NCI-H2081 (cell line): ENCODE results near the gene MYO18A.

Experiments
- DNase-seq, 2 experiments: peaks; one replicate each; lab custom pipeline; 2025; lab: John Stamatoyannopoulos, UW

The MYO18A gene

DNA sequence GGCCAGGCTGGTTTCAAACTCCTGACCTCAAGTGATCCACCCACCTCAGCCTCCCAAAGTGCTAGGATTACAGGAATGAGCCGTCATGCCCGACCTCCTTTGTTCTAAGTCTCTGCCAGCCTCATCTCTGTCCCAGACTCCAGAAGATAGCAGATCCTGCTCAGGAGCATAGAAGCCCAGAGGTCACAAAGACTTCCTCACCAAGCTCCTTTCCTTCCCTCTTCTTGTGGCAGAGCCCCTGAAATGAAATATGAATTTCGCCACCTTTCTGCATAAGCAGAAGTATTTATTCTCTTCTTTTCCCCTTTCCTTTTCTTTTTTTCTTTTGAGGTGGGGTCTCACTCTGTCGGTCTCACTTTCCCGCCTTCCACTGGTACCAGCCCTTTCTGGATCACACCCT lies 148.7 kb downstream of the MYO18A start:
- no peak for DNase-seq

DNA sequence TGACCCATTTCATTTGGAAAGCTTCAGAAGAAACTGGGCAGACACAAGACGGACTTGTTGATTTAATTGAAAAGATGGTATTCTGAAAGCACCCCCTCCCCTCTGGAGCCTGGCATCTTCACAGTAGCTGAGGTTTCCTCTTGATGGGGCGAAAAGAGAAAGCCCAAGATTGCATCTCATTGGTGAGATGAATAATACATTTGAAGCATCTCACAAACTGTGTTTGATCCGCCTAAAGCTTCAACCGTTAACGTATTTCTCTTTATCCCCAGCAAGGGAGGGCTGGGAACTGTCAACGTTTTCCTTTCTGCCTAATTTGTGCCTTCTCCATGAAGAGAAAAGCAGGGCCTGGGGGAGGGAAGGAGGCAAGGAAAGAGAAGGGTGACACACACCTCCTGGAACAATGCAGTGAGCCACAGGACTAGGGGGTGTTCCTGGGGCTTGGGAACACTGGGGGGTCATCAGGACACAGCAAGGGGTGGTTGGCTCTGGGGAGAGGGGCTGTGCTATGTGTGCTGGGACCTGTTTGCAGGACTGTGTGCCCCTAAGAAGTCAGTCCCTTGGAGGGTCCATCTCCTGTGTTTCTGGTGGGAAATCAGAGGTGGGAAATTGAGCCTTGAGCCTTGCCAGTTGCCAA lies 155.8 kb downstream of the MYO18A start:
- no peak for DNase-seq

DNA sequence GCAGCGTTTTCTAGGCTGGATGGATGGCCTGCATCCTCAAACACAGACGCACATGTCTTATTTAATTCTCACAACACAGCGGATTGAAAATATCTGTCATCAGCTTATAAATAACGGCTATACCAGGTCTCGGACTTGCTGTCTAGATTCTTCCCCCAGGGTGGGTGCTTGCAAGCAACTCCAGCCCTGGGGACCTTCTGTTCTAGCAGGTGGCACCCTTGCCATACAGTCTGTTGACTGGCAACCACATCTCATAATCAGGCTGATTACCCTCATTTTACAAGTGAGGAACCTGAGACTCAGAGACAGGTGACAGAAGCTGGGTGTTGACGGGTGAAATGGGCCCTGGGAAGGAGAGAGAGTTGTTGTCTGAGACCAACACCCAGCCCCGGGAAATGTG lies 158.1 kb downstream of the MYO18A start:
- DNase-seq, result no peak

DNA sequence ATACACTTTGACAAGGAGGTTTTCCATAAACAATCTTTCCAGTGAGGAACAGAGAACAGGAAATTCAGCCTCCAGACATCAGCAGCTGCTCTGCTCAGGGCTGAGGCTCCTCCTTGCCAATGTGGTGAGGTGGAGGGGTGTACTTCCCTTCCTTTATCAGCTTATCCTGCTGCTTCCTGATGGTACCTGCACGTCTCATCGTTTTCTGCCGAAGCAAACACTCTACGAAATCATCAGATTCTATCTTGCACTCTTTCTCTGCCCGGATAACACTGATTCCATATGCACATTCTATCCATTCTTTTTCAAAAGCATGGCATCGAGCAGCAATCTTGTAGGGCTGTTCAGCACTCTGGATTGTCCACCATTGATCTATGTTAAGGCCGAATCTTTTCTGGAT lies 159.0 kb downstream of the MYO18A start:
- no peak for DNase-seq
